H1 (cell line): Measurements from ENCODE around the gene MAPK13. TPM values are rescaled to one million over a fixed set of nuclear protein-coding genes. Genes with fewer than 3 reads are reported as not detected.

Source experiments
- CTCF ChIA-PET: fragments of 300-600 bp; sonication (Branson Sonifier 250); formaldehyde crosslinking; loops from one replicate; lab custom pipeline; 2021; ENCODE audit not compliant: partially characterized antibody; lab: Charles Lee
- POLR2A ChIA-PET: fragments of 300-600 bp; sonication (Branson Sonifier 250); formaldehyde crosslinking; loops from one replicate; lab custom pipeline; 2021; ENCODE audit warnings: inconsistent platforms; ENCODE audit not compliant: partially characterized antibody; lab: Charles Lee
- DNase-seq, 2 experiments: peaks; one replicate each; pipeline versions ENCODE4 v3.0.0 to v3.0.0-alpha.2; 2010 to 2022; ENCODE audit warnings: low spot score in 2 of 2, low read depth in 1 of 2, mixed read lengths in 1 of 2
- FAIRE-seq: peaks from 2 replicates; lab custom pipeline; 2011; peaks lifted over from hg19 to GRCh38; lab: Jason Lieb, UNC
- H2AFZ ChIP-seq: 2 replicates; pipeline ENCODE4 v1.8.1; 2012; ENCODE audit warnings: low read length, inconsistent platforms
- H2AK5ac ChIP-seq: 2 replicates; pipeline ENCODE4 v1.6.1; 2013; ENCODE audit warnings: low read depth, low read length
- H2BK120ac ChIP-seq: replicated peaks from 2 replicates; pipeline ENCODE3; 2013; ENCODE audit warnings: low read depth, low read length, inconsistent platforms
- H2BK12ac ChIP-seq: 2 replicates; pipeline ENCODE4 v1.6.1; 2013; ENCODE audit warnings: low read depth, low read length
- H2BK15ac ChIP-seq: 2 replicates; pipeline ENCODE4 v1.6.1; 2013; ENCODE audit warnings: low read length
- H2BK20ac ChIP-seq: 2 replicates; pipeline ENCODE4 v1.6.1; 2013; ENCODE audit warnings: low read length
- H2BK5ac ChIP-seq: 2 replicates; pipeline ENCODE4 v1.6.1; 2013; ENCODE audit warnings: low read depth, low read length
- H3K14ac ChIP-seq: 2 replicates; pipeline ENCODE4 v1.6.1; 2013; ENCODE audit warnings: inconsistent platforms; ENCODE audit not compliant: insufficient read length
- H3K18ac ChIP-seq: 2 replicates; pipeline ENCODE4 v1.6.1; 2013; ENCODE audit warnings: low read length; ENCODE audit errors: extremely low read depth
- H3K23ac ChIP-seq: 2 replicates; pipeline ENCODE4 v1.6.1; 2013; ENCODE audit warnings: inconsistent platforms; ENCODE audit not compliant: insufficient read length
- H3K23me2 ChIP-seq: 2 replicates; pipeline ENCODE4 v1.6.1; 2013; ENCODE audit warnings: low read depth, low read length
- H3K27ac ChIP-seq: 2 replicates; pipeline ENCODE4 v1.6.1; 2011; ENCODE audit warnings: low read depth, low read length, inconsistent platforms
- H3K27me3 ChIP-seq, 4 experiments: replicated peaks in 1 of 4; 1 replicate in 1 of 4; 2 replicates in 3 of 4; pipeline versions ENCODE4 v1.6.1 to v1.8.1; 2011 to 2013; ENCODE audit warnings: low read length in 3 of 4, mild to moderate bottlenecking in 3 of 4, inconsistent platforms in 2 of 4, mixed read lengths in 2 of 4, moderate library complexity in 1 of 4; ENCODE audit not compliant: control insufficient read depth in 3 of 4, insufficient read depth in 3 of 4; ENCODE audit errors: extremely low read depth in 1 of 4
- H3K36me3 ChIP-seq, 4 experiments: 2 replicates each; pipeline versions ENCODE4 v1.6.1 to v1.8.1; 2011 to 2013; ENCODE audit warnings: mild to moderate bottlenecking in 4 of 4, low read length in 3 of 4, moderate library complexity in 2 of 4, control low read depth in 1 of 4, inconsistent platforms in 1 of 4; ENCODE audit not compliant: insufficient read depth in 4 of 4, control insufficient read depth in 2 of 4
- H3K4ac ChIP-seq: replicated peaks from 2 replicates; pipeline ENCODE3; 2013; ENCODE audit warnings: low read length, low read depth, mixed read lengths, inconsistent platforms; ENCODE audit not compliant: insufficient read length
- H3K4me1 ChIP-seq, 4 experiments: replicated peaks in 1 of 4; 1 replicate in 1 of 4; 2 replicates in 3 of 4; pipeline versions ENCODE4 v1.6.1 to v1.8.1; 2011 to 2013; ENCODE audit warnings: low read length in 3 of 4, inconsistent platforms in 2 of 4, mixed read lengths in 1 of 4; ENCODE audit not compliant: insufficient read depth in 4 of 4, control insufficient read depth in 3 of 4
- H3K4me2 ChIP-seq, 2 experiments: 2 replicates each; pipeline versions ENCODE4 v1.6.1 to v1.8.1; 2011 to 2013; ENCODE audit warnings: low read depth in 2 of 2, low read length in 2 of 2, control low read depth in 1 of 2, inconsistent platforms in 1 of 2, mild to moderate bottlenecking in 1 of 2; ENCODE audit not compliant: insufficient read depth in 1 of 2
- H3K4me3 ChIP-seq, 4 experiments: fragments of 200-600, 300-600 bp in 1 of 4; sonication (generic), shearing (Covaris generic), sonication (Bioruptor Twin) in 1 of 4; 2 replicates each; pipeline versions ENCODE4 v1.5.1 to v1.8.1; 2011 to 2016; ENCODE audit warnings: low read length in 4 of 4, low read depth in 3 of 4, control low read depth in 2 of 4, inconsistent platforms in 2 of 4, mild to moderate bottlenecking in 2 of 4, mixed read lengths in 1 of 4, moderate library complexity in 1 of 4; ENCODE audit not compliant: insufficient read depth in 2 of 4; ENCODE audit errors: extremely low read depth in 1 of 4
- H3K56ac ChIP-seq: replicated peaks from 2 replicates; pipeline ENCODE3; 2013; ENCODE audit warnings: low read depth, mild to moderate bottlenecking, mixed read lengths, low read length, inconsistent platforms; ENCODE audit not compliant: insufficient read length
- H3K79me1 ChIP-seq: 2 replicates; pipeline ENCODE4 v1.6.1; 2013; ENCODE audit warnings: low read depth, low read length, control low read depth
- H3K79me2 ChIP-seq, 2 experiments: 2 replicates each; pipeline versions ENCODE4 v1.6.1 to v1.8.1; 2012 to 2013; ENCODE audit warnings: low read length in 2 of 2, mild to moderate bottlenecking in 2 of 2, inconsistent platforms in 1 of 2; ENCODE audit not compliant: insufficient read depth in 2 of 2, control insufficient read depth in 1 of 2
- H3K9ac ChIP-seq, 4 experiments: replicated peaks in 1 of 4; 1 replicate in 1 of 4; 2 replicates in 3 of 4; pipeline versions ENCODE4 v1.6.1 to v1.8.1; 2011 to 2013; ENCODE audit warnings: low read depth in 3 of 4, low read length in 3 of 4, control low read depth in 2 of 4, mild to moderate bottlenecking in 2 of 4, moderate library complexity in 2 of 4, inconsistent platforms in 1 of 4; ENCODE audit errors: extremely low read depth in 1 of 4
- H3K9me3 ChIP-seq, 2 experiments: 2 replicates each; pipeline versions ENCODE4 v1.6.1 to v1.8.1; 2012 to 2013; ENCODE audit warnings: mild to moderate bottlenecking in 2 of 2, moderate library complexity in 2 of 2, control low read depth in 1 of 2, inconsistent platforms in 1 of 2, low read depth in 1 of 2, low read length in 1 of 2, mixed read lengths in 1 of 2; ENCODE audit not compliant: insufficient read depth in 2 of 2
- H4K20me1 ChIP-seq, 2 experiments: replicated peaks in 1 of 2; 2 replicates each; pipeline versions ENCODE3 to v1.8.1; 2011 to 2013; ENCODE audit warnings: inconsistent platforms in 2 of 2, low read length in 2 of 2, mild to moderate bottlenecking in 1 of 2; ENCODE audit not compliant: insufficient read depth in 2 of 2, control insufficient read depth in 1 of 2
- H4K5ac ChIP-seq: 2 replicates; pipeline ENCODE4 v1.6.1; 2013; ENCODE audit warnings: low read length, low read depth, mixed read lengths, inconsistent platforms; ENCODE audit not compliant: insufficient read length
- H4K8ac ChIP-seq: 2 replicates; pipeline ENCODE4 v1.8.0; 2013; ENCODE audit warnings: mild to moderate bottlenecking, moderate library complexity, low read length, inconsistent platforms; ENCODE audit not compliant: insufficient read depth; ENCODE audit errors: extremely low read depth
- H4K91ac ChIP-seq: replicated peaks from 2 replicates; pipeline ENCODE3; 2013; ENCODE audit warnings: low read length, mixed read lengths, inconsistent platforms; ENCODE audit not compliant: insufficient read length
- ASH2L ChIP-seq: fragments of 200-600, 300-600 bp; sonication (generic); IDR thresholded peaks from one replicate; pipeline ENCODE4 v1.7.1; 2017; ENCODE audit warnings: low read length
- BACH1 ChIP-seq: IDR thresholded peaks from 2 replicates; pipeline ENCODE4 v1.6.1; 2012; ENCODE audit warnings: low read length, improper control_type of control experiment
- BRCA1 ChIP-seq: IDR thresholded peaks from 2 replicates; pipeline ENCODE4 v1.6.1; 2012; ENCODE audit warnings: low read depth, low read length, improper control_type of control experiment
- CHD2 ChIP-seq: IDR thresholded peaks from 2 replicates; pipeline ENCODE4 v1.6.1; 2012; ENCODE audit warnings: low read length, improper control_type of control experiment
- EZH2 ChIP-seq: fragments of 200-600 bp; sonication (generic); IDR thresholded peaks from 2 replicates; pipeline ENCODE4 v1.7.1; 2012; ENCODE audit warnings: low read depth, mild to moderate bottlenecking, moderate library complexity, low read length, inconsistent platforms; ENCODE audit not compliant: severe bottlenecking
- JUND ChIP-seq: IDR thresholded peaks from 2 replicates; pipeline ENCODE4 v1.6.1; 2011; ENCODE audit warnings: mild to moderate bottlenecking, improper control_type of control experiment, low read length
- KDM4A ChIP-seq: IDR thresholded peaks from one replicate; pipeline ENCODE4 v1.7.1; 2012; ENCODE audit warnings: low read depth, mild to moderate bottlenecking, moderate library complexity, low read length, inconsistent platforms; ENCODE audit not compliant: severe bottlenecking
- RAD21 ChIP-seq, 2 experiments: IDR thresholded peaks in 1 of 2; conservative IDR thresholded peaks in 1 of 2; 2 replicates each; pipeline ENCODE4 v1.6.1; 2011; ENCODE audit warnings: low read depth in 2 of 2, low read length in 2 of 2, improper control_type of control experiment in 1 of 2, inconsistent platforms in 1 of 2, mild to moderate bottlenecking in 1 of 2, moderate library complexity in 1 of 2
- RBBP5 ChIP-seq: IDR thresholded peaks from 2 replicates; pipeline ENCODE4 v1.7.1; 2012; ENCODE audit warnings: low read depth, mild to moderate bottlenecking, inconsistent platforms, low read length, moderate library complexity, borderline replicate concordance
- RXRA ChIP-seq: IDR thresholded peaks from 2 replicates; pipeline ENCODE4 v1.6.1; 2011; ENCODE audit warnings: low read depth, mild to moderate bottlenecking, low read length, moderate library complexity; ENCODE audit not compliant: insufficient read depth
- SIN3A ChIP-seq, 2 experiments: IDR thresholded peaks in 1 of 2; conservative IDR thresholded peaks in 1 of 2; 2 replicates each; pipeline ENCODE4 v1.6.1; 2011 to 2012; ENCODE audit warnings: low read length in 2 of 2, improper control_type of control experiment in 1 of 2, low read depth in 1 of 2, mild to moderate bottlenecking in 1 of 2
- SUZ12 ChIP-seq: fragments of 200-600 bp; sonication (generic); IDR thresholded peaks from 2 replicates; pipeline ENCODE4 v1.6.1; 2012; ENCODE audit warnings: mild to moderate bottlenecking, inconsistent platforms, low read length, moderate library complexity, mixed read lengths
- WGBS, 2 experiments: shearing (Covaris generic) in 1 of 2; methylation state at CpG; one replicate each; pipeline versions ENCODE4 v1.1.6 to v1.1.7; 2013 to 2015; ENCODE audit warnings: low lambda C conversion rate in 2 of 2, mixed read lengths in 2 of 2, inconsistent platforms in 1 of 2, low coverage in 1 of 2, missing lambda C conversion rate in 1 of 2; ENCODE audit not compliant: insufficient replicate concordance in 2 of 2, insufficient coverage in 1 of 2, insufficient read length in 1 of 2; ENCODE audit errors: extremely low coverage in 1 of 2, missing lambda C conversion rate in 1 of 2; 5-methylcytosine and 5-hydroxymethylcytosine counted together
- polyA plus RNA-seq, 7 experiments: library from polyadenylated mRNA; depleted of rRNA in 3 of 7; stranded (reverse) in 5 of 7; unstranded in 2 of 7; fragments of >200 nt in 5 of 7; fragments of 200-250 nt in 2 of 7; gene quantifications; 1 replicate in 5 of 7; 2 replicates in 1 of 7; 4 replicates in 1 of 7; pipeline versions ENCODE4 v1.2.1 to v1.2.3, GENCODE V29; 2011 to 2013; ENCODE audit warnings: missing spikeins in 2 of 7, mixed read lengths in 2 of 7
- total RNA-seq: library from RNA; stranded (reverse); fragmentation: NEBNext Ultra II Directional; extraction: Animal tissue kit (Norgen Biotek cat#: 25700); gene quantifications from 2 replicates; pipeline ENCODE4 v1.2.1, GENCODE V29; 2021
- TF ChIP-seq, protein P1 (sequence below): IDR thresholded peaks from 2 replicates; pipeline ENCODE4 v1.6.1; 2012; ENCODE audit warnings: inconsistent platforms

MAPK13 gene
- total and polyA plus RNA-seq, 2 of the 8 experiments (the other 6 are each of a cell fraction or from before 2014, with no cell fraction given), result 10.1 to 14.1 TPM

- no peak overlapping the region for H3K18ac ChIP-seq
- no peak overlapping the region for H2BK120ac ChIP-seq
- H3K27ac ChIP-seq, result no peak overlapping the region
- ChIA-PET POLR2A (interaction anchor here (0.7 to 1.4 kb wide), 3 partner anchors 10 to 64 kb away, joined by 3 to 4 read pairs (median 3); no protein-coding TSS in a partner anchor), CTCF (interaction anchor here (0.7 to 1.9 kb wide), 2 partner anchors 48 to 982 kb away, joined by 3 to 8 read pairs; no protein-coding TSS in a partner anchor)
- no peak overlapping the region for H4K91ac ChIP-seq
- no peak overlapping the region for H3K9ac ChIP-seq
- peaks cover 0 to 1% of the 10 kb centered on the region in 2 experiments for H4K20me1 ChIP-seq
- no peak overlapping the region for H2BK20ac ChIP-seq
- H3K36me3 ChIP-seq, result no peaks in the 10 kb centered on the region
- no peak overlapping the region for H3K23ac ChIP-seq
- no peak overlapping the region for H3K56ac ChIP-seq
- H3K9me3 ChIP-seq, result no peaks in the 10 kb centered on the region
- H3K27me3 ChIP-seq, result no peaks in the 10 kb centered on the region
- H3K4me1 ChIP-seq, result no peaks in the 10 kb centered on the region; a peak in 1 of 7 replicates
- H3K4ac ChIP-seq, result no peak overlapping the region
- H3K14ac ChIP-seq, result no peak overlapping the region
- no peak for DNase-seq
- no peaks in the 10 kb centered on the region for H3K79me1 ChIP-seq
- H2BK12ac ChIP-seq, result no peak overlapping the region
- no peak overlapping the region for H2BK15ac ChIP-seq
- H3K79me2 ChIP-seq, result no peaks in the 10 kb centered on the region
- no peak overlapping the region for H3K4me3 ChIP-seq
- H2BK5ac ChIP-seq, result no peak overlapping the region
- no peaks in the 10 kb centered on the region for H3K23me2 ChIP-seq
- H3K4me2 ChIP-seq, result no peak overlapping the region
- no peak overlapping the region for H4K8ac ChIP-seq
- no peak for FAIRE-seq
- WGBS, 2 experiments, result 91% methylated on average over 2 of the region's 2 CpGs; no CpG with 5 or more reads in 1 of the 2 experiments
- no peak overlapping the region for H2AFZ ChIP-seq
- no peak overlapping the region for H2AK5ac ChIP-seq
- H4K5ac ChIP-seq, result no peak overlapping the region
- TF ChIP-seq JUND, result no peak
- no peak for TF ChIP-seq KDM4A
- TF ChIP-seq SIN3A (conservative IDR thresholded peaks at IDR 0.05 in 1 of 2, IDR thresholded peaks at IDR 0.05 in 1 of 2; ENCODE audit: low read depth in 1 of 2, low read length in 2 of 2), result no peak
- TF ChIP-seq CHD2, result no peak
- TF ChIP-seq EZH2, result no peak
- TF ChIP-seq, protein P1, sequence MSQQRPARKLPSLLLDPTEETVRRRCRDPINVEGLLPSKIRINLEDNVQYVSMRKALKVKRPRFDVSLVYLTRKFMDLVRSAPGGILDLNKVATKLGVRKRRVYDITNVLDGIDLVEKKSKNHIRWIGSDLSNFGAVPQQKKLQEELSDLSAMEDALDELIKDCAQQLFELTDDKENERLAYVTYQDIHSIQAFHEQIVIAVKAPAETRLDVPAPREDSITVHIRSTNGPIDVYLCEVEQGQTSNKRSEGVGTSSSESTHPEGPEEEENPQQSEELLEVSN, result no peak
- no peak for TF ChIP-seq RAD21 (IDR thresholded peaks at IDR 0.05 in 1 of 2, conservative IDR thresholded peaks at IDR 0.05 in 1 of 2; ENCODE audit: low read depth in 2 of 2, low read length in 2 of 2)
- TF ChIP-seq RBBP5, result no peak
- TF ChIP-seq SUZ12, result no peak
- no peak for TF ChIP-seq BACH1
- TF ChIP-seq BRCA1, result no peak
- no peak for TF ChIP-seq ASH2L
- TF ChIP-seq RXRA, result no peak
Observed at GRCh38 chr6:36187446-36187845, 57.1 kb downstream of the MAPK13 start.
